Activated CD4-positive, alpha-beta memory T cell treated with anti-CD3 and anti-CD28 coated beads, Interleukin-2, amount 10 ng/mL, durations not matched to agents 7 days and 5 days (primary cell): ENCODE data around the gene CSTB. TPM values are rescaled to one million over a fixed set of nuclear protein-coding genes. Genes with fewer than 3 reads are reported as not detected.

Source experiments
- CTCF ChIA-PET: fragments of 350-600 bp; sonication (Branson Sonifier 250); formaldehyde crosslinking; loops from one replicate; lab custom pipeline; 2021; ENCODE audit warnings: antibody characterized with exemption, inconsistent platforms; lab: Charles Lee
- POLR2A ChIA-PET: fragments of 350-600 bp; sonication (Branson Sonifier 250); formaldehyde crosslinking; loops from one replicate; lab custom pipeline; 2021; ENCODE audit warnings: antibody characterized with exemption; lab: Charles Lee
- DNase-seq: peaks from one replicate; pipeline ENCODE4 v3.0.0-alpha.2; 2020
- H3K27ac Mint-ChIP-seq: one replicate; pipeline ENCODE4 v1.8.0; 2021; ENCODE audit warnings: mild to moderate bottlenecking, mixed read lengths
- H3K27me3 Mint-ChIP-seq: one replicate; pipeline ENCODE4 v1.8.0; 2021; ENCODE audit warnings: mixed read lengths
- H3K36me3 Mint-ChIP-seq: one replicate; pipeline ENCODE4 v1.8.0; 2021; ENCODE audit warnings: low read depth, mixed read lengths
- H3K4me1 Mint-ChIP-seq: one replicate; pipeline ENCODE4 v1.8.0; 2021; ENCODE audit warnings: mixed read lengths
- H3K4me3 Mint-ChIP-seq: one replicate; pipeline ENCODE4 v1.8.0; 2021; ENCODE audit warnings: mild to moderate bottlenecking, mixed read lengths
- H3K9me3 Mint-ChIP-seq: one replicate; pipeline ENCODE4 v1.8.0; 2021; ENCODE audit warnings: mixed read lengths
- total RNA-seq, 2 experiments: library from RNA; stranded (reverse); gene quantifications; one replicate each; pipeline ENCODE4 v1.2.3, GENCODE V29; 2021

The CSTB gene
- total RNA-seq, 2 experiments from 2014 or later: 54.3 to 55.6 TPM

- H3K27me3 Mint-ChIP-seq: no peaks in the 10 kb centered on the region
- CTCF ChIA-PET: no interaction called here
- H3K4me1 Mint-ChIP-seq: peaks cover 10% of the 10 kb centered on the region
- H3K36me3 Mint-ChIP-seq: peaks cover 16% of the 10 kb centered on the region
- H3K4me3 Mint-ChIP-seq: no peak overlapping the region
- no peaks in the 10 kb centered on the region for H3K9me3 Mint-ChIP-seq
- DNase-seq: no peak
- H3K27ac Mint-ChIP-seq: no peak overlapping the region
- POLR2A ChIA-PET: no interaction called here
These were observed 7.9 kb downstream of the CSTB start for GRCh38 chr21:43767984-43768867.

DNA sequence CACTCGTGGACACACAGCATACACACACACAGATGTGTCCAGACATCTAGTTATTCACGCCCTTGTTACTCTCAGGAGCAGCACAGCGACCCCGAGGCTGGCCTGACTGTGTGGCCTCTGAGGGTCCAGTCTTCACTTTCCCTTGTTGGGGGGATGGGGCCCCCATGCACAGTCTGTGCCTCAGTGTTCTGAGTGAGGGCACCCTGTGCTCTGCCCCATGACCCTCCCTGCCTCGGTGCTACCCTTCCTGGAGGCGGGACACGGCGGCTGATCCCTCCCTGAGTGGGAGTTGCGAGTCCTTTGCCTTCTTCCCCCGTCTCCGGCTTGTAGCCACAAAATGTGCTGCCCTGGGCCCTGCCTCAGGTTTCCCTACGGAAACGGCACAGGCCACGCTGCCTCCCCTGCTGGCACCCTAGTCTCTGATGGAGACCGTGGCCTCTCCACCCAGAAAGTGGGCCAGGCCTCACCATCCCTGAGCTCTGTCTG lies 8.6 kb downstream of the CSTB start:
- peaks cover 7% of the 10 kb centered on the region for H3K4me1 Mint-ChIP-seq
- no peak overlapping the region for H3K27ac Mint-ChIP-seq
- H3K27me3 Mint-ChIP-seq: no peaks in the 10 kb centered on the region
- H3K4me3 Mint-ChIP-seq: no peak overlapping the region
- peaks cover 11% of the 10 kb centered on the region for H3K36me3 Mint-ChIP-seq
- H3K9me3 Mint-ChIP-seq: no peaks in the 10 kb centered on the region
- ChIA-PET CTCF (no interaction called here), POLR2A (no interaction called here)
- no peak for DNase-seq

- CTCF ChIA-PET: no interaction called here
- Mint-ChIP-seq H3K4me1 (peaks cover 4% of the 10 kb centered on the region), H3K27ac (no peak overlapping the region), H3K4me3 (no peak overlapping the region), H3K36me3 (peaks cover 8% of the 10 kb centered on the region), H3K9me3 (no peaks in the 10 kb centered on the region), H3K27me3 (no peaks in the 10 kb centered on the region)
- DNase-seq: no peak
- POLR2A ChIA-PET: no interaction called here
These were observed 9.2 kb downstream of the CSTB start for GRCh38 chr21:43766734-43767497.

- Mint-ChIP-seq H3K9me3 (no peaks in the 10 kb centered on the region), H3K36me3 (peaks cover 6% of the 10 kb centered on the region), H3K4me3 (no peak overlapping the region), H3K27me3 (no peaks in the 10 kb centered on the region), H3K27ac (no peak overlapping the region), H3K4me1 (no peaks in the 10 kb centered on the region)
- DNase-seq: no peak
- ChIA-PET CTCF (no interaction called here), POLR2A (no interaction called here)
These were observed 11.3 kb downstream of the CSTB start for GRCh38 chr21:43764576-43765495.

- DNase-seq: no peak
- Mint-ChIP-seq H3K4me3 (no peak overlapping the region), H3K27ac (no peak overlapping the region), H3K9me3 (no peaks in the 10 kb centered on the region), H3K27me3 (no peaks in the 10 kb centered on the region), H3K4me1 (no peaks in the 10 kb centered on the region), H3K36me3 (peaks cover 6% of the 10 kb centered on the region)
- CTCF ChIA-PET: no interaction called here
- POLR2A ChIA-PET: no interaction called here
These were observed 12.1 kb downstream of the CSTB start for GRCh38 chr21:43763901-43764523.

DNA sequence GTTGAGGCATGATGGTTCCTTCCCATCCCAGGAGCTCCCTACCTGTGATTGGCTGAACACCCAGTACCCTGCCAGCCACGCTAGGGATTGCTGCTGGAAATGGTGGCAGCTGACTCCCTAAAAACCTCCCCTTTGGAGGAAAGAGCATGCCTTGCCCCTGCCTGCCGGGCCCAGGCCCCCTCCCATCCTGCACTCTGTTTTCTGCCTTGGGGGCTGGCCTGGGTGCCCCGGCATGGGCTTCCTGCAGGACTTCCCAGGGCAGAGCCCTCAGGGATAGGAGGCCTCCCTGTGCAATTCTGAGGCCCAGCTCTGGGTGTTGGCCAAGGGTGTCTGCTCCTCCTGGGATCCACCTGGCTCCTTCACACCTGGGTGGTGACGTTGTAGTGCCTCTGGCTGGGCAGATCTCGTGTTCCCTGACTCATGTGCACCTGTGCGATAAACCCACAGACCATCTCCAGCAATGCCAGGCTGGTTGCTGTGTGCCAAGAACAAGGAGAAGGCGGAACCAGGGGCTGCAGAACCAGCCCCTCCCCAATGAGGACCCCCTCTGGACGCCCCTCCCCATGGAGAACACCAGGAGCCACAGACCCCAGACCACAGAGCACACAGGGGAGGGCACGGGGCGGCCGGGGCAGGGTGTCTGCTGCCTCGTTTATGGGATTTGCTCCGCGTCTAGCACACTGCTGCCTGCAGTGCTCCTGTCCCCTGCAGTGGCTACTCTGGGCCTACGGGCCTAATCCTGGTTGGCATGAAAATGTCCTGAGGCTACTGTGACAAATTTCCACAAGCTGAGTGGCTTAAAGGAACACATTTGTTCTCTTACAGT lies 13.6 kb downstream of the CSTB start:
- no peaks in the 10 kb centered on the region for H3K27me3 Mint-ChIP-seq
- no peaks in the 10 kb centered on the region for H3K9me3 Mint-ChIP-seq
- no peak overlapping the region for H3K27ac Mint-ChIP-seq
- no peak for DNase-seq
- H3K4me1 Mint-ChIP-seq: no peaks in the 10 kb centered on the region
- ChIA-PET POLR2A (interaction anchor here (1.2 kb wide), 1 partner anchor 42 kb away, joined by 3 read pairs; no protein-coding TSS in a partner anchor), CTCF (no interaction called here)
- no peak overlapping the region for H3K4me3 Mint-ChIP-seq
- peaks cover 6% of the 10 kb centered on the region for H3K36me3 Mint-ChIP-seq

DNA sequence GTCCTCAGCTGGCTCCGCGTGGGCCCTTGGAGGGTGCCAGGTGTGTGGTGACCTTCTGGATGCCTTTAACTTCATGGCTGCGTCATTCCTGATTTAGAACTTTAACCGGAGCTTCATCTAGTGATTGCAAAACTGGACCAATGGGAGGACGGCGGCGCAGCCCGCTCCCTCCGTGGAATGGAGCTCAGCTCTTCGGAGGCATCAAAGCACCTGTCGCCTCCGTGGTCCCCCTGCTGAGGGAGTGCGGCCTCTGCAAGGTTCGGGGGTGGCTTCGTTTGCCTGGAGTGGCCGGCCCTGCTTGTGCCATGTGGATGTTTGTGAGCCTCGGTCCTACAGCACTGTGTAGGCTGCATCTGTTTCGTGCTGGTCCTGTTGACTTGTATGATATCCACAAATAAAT lies 14.2 kb downstream of the CSTB start:
- Mint-ChIP-seq H3K4me1 (no peaks in the 10 kb centered on the region), H3K36me3 (peaks cover 6% of the 10 kb centered on the region), H3K4me3 (no peak overlapping the region), H3K27ac (no peak overlapping the region), H3K27me3 (no peaks in the 10 kb centered on the region), H3K9me3 (no peaks in the 10 kb centered on the region)
- CTCF ChIA-PET: no interaction called here
- no peak for DNase-seq
- POLR2A ChIA-PET: interaction anchor here (1.2 kb wide), 1 partner anchor 41 kb away, joined by 3 read pairs; no protein-coding TSS in a partner anchor

DNA sequence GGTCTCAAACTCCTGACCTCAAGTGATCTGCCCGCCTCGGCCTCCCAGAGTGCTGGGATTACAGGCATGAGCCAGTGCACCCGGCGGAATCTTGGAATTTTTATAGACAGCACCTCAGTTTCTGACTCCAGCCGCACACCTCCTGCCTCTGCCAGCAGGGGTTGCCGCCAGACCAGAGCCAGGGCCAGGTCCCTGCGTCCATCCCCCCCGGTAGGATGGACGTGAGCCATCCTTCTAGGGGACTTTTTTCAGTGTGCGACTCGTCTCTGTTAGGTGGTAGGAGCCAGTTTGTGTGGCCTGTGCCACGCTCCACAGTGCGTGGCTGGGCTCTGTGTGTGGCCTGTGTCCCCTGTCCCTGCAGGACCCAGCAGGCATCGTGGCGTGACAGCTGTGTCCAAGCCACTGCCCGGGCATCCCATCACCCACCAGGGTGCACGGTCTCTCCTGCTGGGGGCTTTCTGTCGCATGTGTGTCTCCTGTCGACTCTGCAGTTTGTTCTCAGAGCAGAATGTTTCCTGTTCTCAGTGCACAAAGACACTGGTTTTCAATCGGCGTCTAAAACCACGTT lies 15.6 kb downstream of the CSTB start:
- ChIA-PET CTCF (no interaction called here), POLR2A (no interaction called here)
- H3K9me3 Mint-ChIP-seq: no peaks in the 10 kb centered on the region
- no peak overlapping the region for H3K4me3 Mint-ChIP-seq
- no peaks in the 10 kb centered on the region for H3K27me3 Mint-ChIP-seq
- H3K27ac Mint-ChIP-seq: no peak overlapping the region
- H3K36me3 Mint-ChIP-seq: peaks cover 15% of the 10 kb centered on the region
- no peak for DNase-seq
- no peaks in the 10 kb centered on the region for H3K4me1 Mint-ChIP-seq

- Mint-ChIP-seq H3K27ac (no peak overlapping the region), H3K27me3 (no peaks in the 10 kb centered on the region)
These were observed 16.5 kb downstream of the CSTB start for GRCh38 chr21:43759651-43760050.

DNA sequence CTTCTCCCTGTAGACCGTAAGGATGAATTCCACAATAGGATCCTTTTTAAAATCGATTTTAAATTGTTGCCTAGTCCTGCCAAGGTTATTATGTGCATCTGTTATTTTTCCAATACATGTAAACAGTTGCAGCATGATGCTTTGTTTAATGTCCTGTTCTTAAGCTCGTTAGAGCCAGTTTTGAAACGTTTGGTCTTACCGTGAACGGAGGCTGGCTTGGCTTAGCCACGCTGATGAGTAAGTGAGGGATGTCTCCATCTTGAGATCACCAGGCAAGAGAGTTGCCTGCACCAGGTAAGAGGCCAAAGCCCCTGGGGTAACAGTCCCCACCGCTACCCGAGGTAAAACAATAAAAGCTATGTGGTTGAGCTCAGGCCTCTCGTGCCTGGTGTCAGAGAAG lies 17.3 kb downstream of the CSTB start:
- no peak overlapping the region for H3K4me3 Mint-ChIP-seq
- POLR2A ChIA-PET: interaction anchor here (0.6 to 1.1 kb wide), 2 partner anchors 14 to 904 kb away, joined by 3 read pairs; no protein-coding TSS in a partner anchor
- H3K27ac Mint-ChIP-seq: no peak overlapping the region
- H3K36me3 Mint-ChIP-seq: peaks cover 24% of the 10 kb centered on the region
- no peaks in the 10 kb centered on the region for H3K4me1 Mint-ChIP-seq
- no peaks in the 10 kb centered on the region for H3K27me3 Mint-ChIP-seq
- CTCF ChIA-PET: no interaction called here
- DNase-seq: no peak
- no peaks in the 10 kb centered on the region for H3K9me3 Mint-ChIP-seq

More at GRCh38 chr21:43759651-43760050, 16.5 kb downstream of the CSTB start:
- Mint-ChIP-seq H3K4me3 (no peak overlapping the region), H3K4me1 (no peaks in the 10 kb centered on the region), H3K9me3 (no peaks in the 10 kb centered on the region), H3K36me3 (peaks cover 17% of the 10 kb centered on the region)
- no peak for DNase-seq
- ChIA-PET POLR2A (interaction anchor here (0.6 to 1.1 kb wide), 2 partner anchors 13 to 905 kb away, joined by 3 read pairs; no protein-coding TSS in a partner anchor), CTCF (no interaction called here)

- Mint-ChIP-seq H3K27ac (no peak overlapping the region), H3K27me3 (no peaks in the 10 kb centered on the region), H3K36me3 (peaks cover 28% of the 10 kb centered on the region), H3K4me3 (no peak overlapping the region), H3K9me3 (no peaks in the 10 kb centered on the region), H3K4me1 (no peaks in the 10 kb centered on the region)
- no peak for DNase-seq
- ChIA-PET POLR2A (no interaction called here), CTCF (interaction anchor here (0.8 kb wide), 1 partner anchor 51 kb away, joined by 3 read pairs; no protein-coding TSS in a partner anchor)
These were observed 17.9 kb downstream of the CSTB start for GRCh38 chr21:43758111-43758641.
